GM12878 (cell line): ENCODE measurements around the gene PRR13. TPM values are rescaled to one million over a fixed set of nuclear protein-coding genes. Genes with fewer than 3 reads are reported as not detected.

Experiments
- ATAC-seq: fragments of 200-7000 bp; cut with Tn5 transposase; 3 replicates; pipeline ENCODE4 v1.9.1; 2020; ENCODE audit warnings: mild to moderate bottlenecking, moderate library complexity
- BruUV-seq: library from RNA; stranded (reverse); fragments of 400-500 nt; replicated peaks from 2 replicates; lab custom pipeline; 2021; lab: Mats Ljungman, UMichigan
- CTCF ChIA-PET: fragments of 300-600 bp; sonication (Branson Sonifier 250); formaldehyde crosslinking; extraction: SDS; loops from one replicate; lab custom pipeline; 2021; ENCODE audit warnings: inconsistent platforms; lab: Yijun Ruan, JAX
- POLR2A ChIA-PET: fragments of 350-600 bp; formaldehyde crosslinking; extraction: SDS; loops from one replicate; lab custom pipeline; 2021; ENCODE audit warnings: inconsistent platforms; lab: Charles Lee
- RAD21 ChIA-PET: fragments of 300-600 bp; sonication (Branson Sonifier 250); formaldehyde crosslinking; loops from one replicate; lab custom pipeline; 2023; ENCODE audit warnings: antibody characterized with exemption; ENCODE audit not compliant: unreplicated experiment; lab: Charles Lee
- SMC1A ChIA-PET: fragments of 300-600 bp; sonication (Branson Sonifier 250); formaldehyde crosslinking; loops from one replicate; lab custom pipeline; 2023; ENCODE audit not compliant: unreplicated experiment, uncharacterized antibody; lab: Charles Lee
- DNase-seq: peaks from one replicate; pipeline ENCODE4 v3.0.0-alpha.2; 2011; ENCODE audit warnings: low read depth, low spot score
- FAIRE-seq: peaks from 3 replicates; lab custom pipeline; 2011; peaks lifted over from hg19 to GRCh38; lab: Jason Lieb, UNC
- H2AFZ ChIP-seq: 2 replicates; pipeline ENCODE4 v1.6.0; 2011; ENCODE audit warnings: low read depth, low read length, control low read depth; ENCODE audit not compliant: control insufficient read depth
- H3K27ac ChIP-seq: 2 replicates; pipeline ENCODE4 v1.5.1; 2011; ENCODE audit warnings: control low read depth; ENCODE audit not compliant: control insufficient read depth, insufficient read depth
- H3K27me3 ChIP-seq, 2 experiments: replicated peaks in 1 of 2; 2 replicates each; pipeline versions ENCODE4 v1.6.0 to v1.6.1; 2011; ENCODE audit warnings: low read length in 1 of 2; ENCODE audit not compliant: control insufficient read depth in 2 of 2, insufficient read depth in 2 of 2
- H3K36me3 ChIP-seq, 2 experiments: 2 replicates each; pipeline ENCODE4 v1.5.1; 2011; ENCODE audit warnings: low read length in 1 of 2; ENCODE audit not compliant: control insufficient read depth in 2 of 2, insufficient read depth in 2 of 2
- H3K4me1 ChIP-seq: 2 replicates; pipeline ENCODE4 v1.6.1; 2011; ENCODE audit warnings: mild to moderate bottlenecking, low read length, moderate library complexity, mixed read lengths; ENCODE audit not compliant: control insufficient read depth, insufficient read depth
- H3K4me2 ChIP-seq: 2 replicates; pipeline ENCODE4 v1.6.0; 2011; ENCODE audit warnings: control low read depth; ENCODE audit not compliant: control insufficient read depth, insufficient read depth
- H3K4me3 ChIP-seq: fragments of 200-600 bp; sonication (generic); 2 replicates; pipeline ENCODE4 v1.5.1; 2016
- H3K79me2 ChIP-seq: 2 replicates; pipeline ENCODE4 v1.6.0; 2011; ENCODE audit warnings: low read length; ENCODE audit not compliant: control insufficient read depth, insufficient read depth
- H3K9ac ChIP-seq: 2 replicates; pipeline ENCODE4 v1.8.0; 2011; ENCODE audit warnings: low read length, control low read depth, mixed read lengths; ENCODE audit not compliant: control insufficient read depth, insufficient read depth
- H3K9me3 ChIP-seq: replicated peaks from 3 replicates; pipeline ENCODE4 v1.5.1; 2011; ENCODE audit warnings: mild to moderate bottlenecking, low read length; ENCODE audit not compliant: control insufficient read depth, insufficient read depth
- H4K20me1 ChIP-seq: 2 replicates; pipeline ENCODE4 v1.6.0; 2011; ENCODE audit not compliant: control insufficient read depth, insufficient read depth
- EGR1 ChIP-seq, 2 experiments: IDR thresholded peaks; 1 replicate in 1 of 2; 2 replicates in 1 of 2; pipeline ENCODE4 v1.6.1; 2011 to 2012; ENCODE audit warnings: low read depth in 2 of 2, low read length in 2 of 2, borderline replicate concordance in 1 of 2, mild to moderate bottlenecking in 1 of 2, moderate library complexity in 1 of 2
- FOXM1 ChIP-seq: IDR thresholded peaks from 2 replicates; pipeline ENCODE4 v1.6.1; 2012; ENCODE audit warnings: low read depth, mild to moderate bottlenecking, inconsistent platforms, low read length, moderate library complexity
- KAT2A ChIP-seq: conservative IDR thresholded peaks from 2 replicates; pipeline ENCODE4 v1.6.1; 2011; ENCODE audit warnings: low read depth, low read length; ENCODE audit not compliant: control insufficient read depth
- NR2C1 ChIP-seq: fragments of 450-650 bp; IDR thresholded peaks from 2 replicates; pipeline ENCODE4 v1.6.1; 2017; ENCODE audit warnings: antibody characterized with exemption, mild to moderate bottlenecking, moderate library complexity
- TARDBP ChIP-seq: IDR thresholded peaks from 2 replicates; pipeline ENCODE4 v1.6.1; 2016; ENCODE audit warnings: borderline replicate concordance
- ZBED1 ChIP-seq: IDR thresholded peaks from 2 replicates; pipeline ENCODE4 v1.6.1; 2016; ENCODE audit warnings: borderline replicate concordance
- WGBS: methylation state at CpG from one replicate; pipeline ENCODE4 v1.1.6; 2016; ENCODE audit warnings: low lambda C conversion rate; ENCODE audit not compliant: insufficient replicate concordance, insufficient coverage; ENCODE audit errors: missing lambda C conversion rate; 5-methylcytosine and 5-hydroxymethylcytosine counted together
- in situ Hi-C: fragments of 300-500 bp; cut with MboI; formaldehyde crosslinking; loops from 9 replicates; pipeline ENCODE4 v1.14.3; 2018; ENCODE audit warnings: mixed read lengths
- intact Hi-C: fragments of 100-400 bp; cut with micrococcal nuclease; formaldehyde crosslinking; loops from one replicate; pipeline ENCODE4 v1.14.2; 2022; ENCODE audit not compliant: unreplicated experiment
- polyA plus RNA-seq, 11 experiments: library from polyadenylated mRNA; depleted of rRNA in 4 of 11; unstranded in 6 of 11; stranded (reverse) in 5 of 11; fragments of >200 nt; fragmentation: Nextera tagmentation in 4 of 11; fragmentation: Illumina TruSeq in 1 of 11; extraction: Ambion mirVana in 4 of 11; extraction: Trizol in 1 of 11; gene quantifications; 1 replicate in 1 of 11; 2 replicates in 10 of 11; pipeline versions ENCODE4 v1.2.1 to v1.2.3, GENCODE V29; 2011 to 2016; ENCODE audit warnings: inconsistent platforms in 2 of 11, missing spikeins in 2 of 11, low read depth in 1 of 11
- total RNA-seq, 4 experiments: library from RNA; depleted of rRNA in 3 of 4; stranded (reverse); fragments of >200 nt in 3 of 4; fragmentation: Illumina TruSeq in 1 of 4; extraction: Trizol in 1 of 4; gene quantifications; 2 replicates each; pipeline versions ENCODE4 v1.2.1 to v1.2.3, GENCODE V29; 2013 to 2021
- TF ChIP-seq, protein P1 (sequence below): fragments of 450-650 bp; IDR thresholded peaks from 2 replicates; pipeline ENCODE4 v1.6.1; 2017; ENCODE audit warnings: mild to moderate bottlenecking, moderate library complexity
- TF ChIP-seq, protein P2 (sequence below): IDR thresholded peaks from 2 replicates; pipeline ENCODE4 v1.6.1; 2012; ENCODE audit warnings: low read length, inconsistent platforms
- TF ChIP-seq, protein P3 (sequence below): fragments of 450-650 bp; IDR thresholded peaks from 2 replicates; pipeline ENCODE4 v1.6.1; 2016; ENCODE audit warnings: mild to moderate bottlenecking

The PRR13 gene
- total and polyA plus RNA-seq, 10 of the 15 experiments (the other 5 are each of a cell fraction or from before 2014, with no cell fraction given): 94.2 to 462 (median 276) TPM

DNA sequence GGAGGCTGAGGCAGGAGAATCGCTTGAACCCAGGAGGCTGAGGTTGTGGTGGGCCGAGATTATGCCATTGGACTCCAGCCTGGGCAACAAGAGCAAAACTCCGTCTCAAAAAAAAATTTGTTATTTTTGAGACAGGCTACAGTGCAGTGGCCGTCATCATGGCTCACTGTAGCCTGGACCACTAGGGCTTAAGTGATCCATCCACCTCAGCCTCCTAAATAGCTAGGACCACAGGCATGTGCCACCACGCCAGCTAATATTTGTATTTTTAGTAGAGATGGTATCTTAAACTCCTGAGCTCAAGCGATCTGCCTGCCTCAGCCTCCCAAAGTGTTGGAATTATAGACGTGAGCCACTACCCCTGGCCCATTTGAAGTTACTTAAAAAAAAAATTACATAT is 9.4 kb downstream of the PRR13 start (continued):
- TF ChIP-seq, protein P1, sequence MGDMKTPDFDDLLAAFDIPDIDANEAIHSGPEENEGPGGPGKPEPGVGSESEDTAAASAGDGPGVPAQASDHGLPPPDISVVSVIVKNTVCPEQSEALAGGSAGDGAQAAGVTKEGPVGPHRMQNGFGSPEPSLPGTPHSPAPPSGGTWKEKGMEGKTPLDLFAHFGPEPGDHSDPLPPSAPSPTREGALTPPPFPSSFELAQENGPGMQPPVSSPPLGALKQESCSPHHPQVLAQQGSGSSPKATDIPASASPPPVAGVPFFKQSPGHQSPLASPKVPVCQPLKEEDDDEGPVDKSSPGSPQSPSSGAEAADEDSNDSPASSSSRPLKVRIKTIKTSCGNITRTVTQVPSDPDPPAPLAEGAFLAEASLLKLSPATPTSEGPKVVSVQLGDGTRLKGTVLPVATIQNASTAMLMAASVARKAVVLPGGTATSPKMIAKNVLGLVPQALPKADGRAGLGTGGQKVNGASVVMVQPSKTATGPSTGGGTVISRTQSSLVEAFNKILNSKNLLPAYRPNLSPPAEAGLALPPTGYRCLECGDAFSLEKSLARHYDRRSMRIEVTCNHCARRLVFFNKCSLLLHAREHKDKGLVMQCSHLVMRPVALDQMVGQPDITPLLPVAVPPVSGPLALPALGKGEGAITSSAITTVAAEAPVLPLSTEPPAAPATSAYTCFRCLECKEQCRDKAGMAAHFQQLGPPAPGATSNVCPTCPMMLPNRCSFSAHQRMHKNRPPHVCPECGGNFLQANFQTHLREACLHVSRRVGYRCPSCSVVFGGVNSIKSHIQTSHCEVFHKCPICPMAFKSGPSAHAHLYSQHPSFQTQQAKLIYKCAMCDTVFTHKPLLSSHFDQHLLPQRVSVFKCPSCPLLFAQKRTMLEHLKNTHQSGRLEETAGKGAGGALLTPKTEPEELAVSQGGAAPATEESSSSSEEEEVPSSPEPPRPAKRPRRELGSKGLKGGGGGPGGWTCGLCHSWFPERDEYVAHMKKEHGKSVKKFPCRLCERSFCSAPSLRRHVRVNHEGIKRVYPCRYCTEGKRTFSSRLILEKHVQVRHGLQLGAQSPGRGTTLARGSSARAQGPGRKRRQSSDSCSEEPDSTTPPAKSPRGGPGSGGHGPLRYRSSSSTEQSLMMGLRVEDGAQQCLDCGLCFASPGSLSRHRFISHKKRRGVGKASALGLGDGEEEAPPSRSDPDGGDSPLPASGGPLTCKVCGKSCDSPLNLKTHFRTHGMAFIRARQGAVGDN: no peak
- TF ChIP-seq, protein P2, sequence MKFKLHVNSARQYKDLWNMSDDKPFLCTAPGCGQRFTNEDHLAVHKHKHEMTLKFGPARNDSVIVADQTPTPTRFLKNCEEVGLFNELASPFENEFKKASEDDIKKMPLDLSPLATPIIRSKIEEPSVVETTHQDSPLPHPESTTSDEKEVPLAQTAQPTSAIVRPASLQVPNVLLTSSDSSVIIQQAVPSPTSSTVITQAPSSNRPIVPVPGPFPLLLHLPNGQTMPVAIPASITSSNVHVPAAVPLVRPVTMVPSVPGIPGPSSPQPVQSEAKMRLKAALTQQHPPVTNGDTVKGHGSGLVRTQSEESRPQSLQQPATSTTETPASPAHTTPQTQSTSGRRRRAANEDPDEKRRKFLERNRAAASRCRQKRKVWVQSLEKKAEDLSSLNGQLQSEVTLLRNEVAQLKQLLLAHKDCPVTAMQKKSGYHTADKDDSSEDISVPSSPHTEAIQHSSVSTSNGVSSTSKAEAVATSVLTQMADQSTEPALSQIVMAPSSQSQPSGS: no peak

DNA sequence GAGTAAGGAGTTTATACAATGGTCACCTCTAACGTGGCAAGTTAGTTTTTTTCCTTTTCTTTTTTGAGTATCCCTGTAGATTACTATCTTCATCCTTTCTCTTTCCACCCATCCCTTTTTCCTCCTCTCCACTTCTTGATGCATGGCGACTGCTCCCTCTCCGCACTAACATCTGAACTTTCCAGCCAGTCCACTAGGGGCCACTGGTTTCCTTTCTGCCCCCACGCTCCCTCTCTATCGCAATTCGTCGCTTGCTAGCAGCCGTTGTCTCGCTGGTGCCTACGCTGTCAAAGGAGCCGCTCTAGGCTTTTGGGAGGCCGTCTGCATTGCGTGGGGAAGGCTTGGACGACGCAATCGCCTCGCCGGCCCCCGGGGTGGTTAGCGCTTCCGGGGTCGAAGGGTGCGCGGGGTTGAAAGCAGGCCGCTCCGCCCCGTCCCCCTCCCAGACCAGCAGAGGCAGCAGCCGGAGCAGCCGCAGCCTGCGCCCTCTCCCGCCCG is 10.2 kb downstream of the PRR13 start, which contains the start of gene PCBP2:
TSS of gene PCBP2 (plus strand) at position 442 of the 498 bp plus-strand sequence. CDS start 2,699 bp downstream, outside the sequence.
- in situ Hi-C loops (no loop called here), intact Hi-C loops (loop anchor here (2.0 to 5.0 kb wide), 2 partner anchors 51 to 71 kb away; partner anchors contain the start of genes SP1 and TARBP2)
- FAIRE-seq (peak; percentile 96), DNase-seq (peak; percentile 96), ATAC-seq (peak; percentile 97)
- ChIA-PET RAD21 (interaction anchor here (1.0 kb wide), 1 partner anchor 49 kb away, joined by 4 read pairs; the partner anchor contains the start of gene TARBP2), SMC1A (interaction anchor here (1.8 kb wide), 1 partner anchor 19 kb away, joined by 5 read pairs; no protein-coding TSS in a partner anchor), CTCF (interaction anchor here (0.6 to 2.2 kb wide), 7 partner anchors 14 to 131 kb away, joined by 3 to 7 read pairs (median 4); partner anchors contain the start of genes MAP3K12 and TARBP2), POLR2A (interaction anchor here (1.4 kb wide), 1 partner anchor 73 kb away, joined by 10 read pairs; the partner anchor contains the start of gene SP1)
- peaks cover 4 to 25% of the 10 kb centered on the region in 2 experiments for H3K36me3 ChIP-seq
- H3K27ac ChIP-seq: peak within 1 kb of the TSS; percentile 92
- no peaks in the 10 kb centered on the region for H3K27me3 ChIP-seq
- H3K9ac ChIP-seq: peak within 1 kb of the TSS; percentile 96
- peaks cover 43% of the 10 kb centered on the region for H3K79me2 ChIP-seq
- no TSS peak for BruUV-seq
- H4K20me1 ChIP-seq: peaks cover 9% of the 10 kb centered on the region
- peak within 1 kb of the TSS; percentile 86 for H2AFZ ChIP-seq
- H3K4me3 ChIP-seq: peak within 1 kb of the TSS; percentile 97
- no peaks in the 10 kb centered on the region for H3K9me3 ChIP-seq
- peak within 1 kb of the TSS; percentile 83 for H3K4me2 ChIP-seq
- H3K4me1 ChIP-seq: peaks cover 5% of the 10 kb centered on the region
- WGBS: under 1% methylated on average over 30 of the region's 32 CpGs
- TF ChIP-seq TARDBP (peak; percentile 87; the same call in 1 of the 2 replicates), KAT2A (no peak), FOXM1 (no peak), ZBED1 (no peak), EGR1 (IDR thresholded peaks at IDR 0.05; ENCODE audit: borderline replicate concordance in 1 of 2, low read depth in 2 of 2, low read length in 2 of 2) (peak in 1 of 2 experiments; percentile 95; a peak in 2 of 3 replicates), NR2C1 (peak; percentile 100)
- TF ChIP-seq, protein P1: no peak
- TF ChIP-seq, protein P3, sequence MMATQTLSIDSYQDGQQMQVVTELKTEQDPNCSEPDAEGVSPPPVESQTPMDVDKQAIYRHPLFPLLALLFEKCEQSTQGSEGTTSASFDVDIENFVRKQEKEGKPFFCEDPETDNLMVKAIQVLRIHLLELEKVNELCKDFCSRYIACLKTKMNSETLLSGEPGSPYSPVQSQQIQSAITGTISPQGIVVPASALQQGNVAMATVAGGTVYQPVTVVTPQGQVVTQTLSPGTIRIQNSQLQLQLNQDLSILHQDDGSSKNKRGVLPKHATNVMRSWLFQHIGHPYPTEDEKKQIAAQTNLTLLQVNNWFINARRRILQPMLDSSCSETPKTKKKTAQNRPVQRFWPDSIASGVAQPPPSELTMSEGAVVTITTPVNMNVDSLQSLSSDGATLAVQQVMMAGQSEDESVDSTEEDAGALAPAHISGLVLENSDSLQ: peak; percentile 66
